Measurements from ENCODE around the gene AP1M2. TPM values are rescaled to one million over a fixed set of nuclear protein-coding genes. Genes with fewer than 3 reads are reported as not detected.

Gene AP1M2
- total RNA-seq = 0.17 TPM in 1 of 2 replicates, not detected in the other

GRCh38 chr19:10587022-10587838, at the start of gene AP1M2:
Gene AP1M2 (minus strand): TSS chr19:10587312. CDS start chr19:10587231, 81 bp downstream.
- DNase-seq = no peak

- DNase-seq = no peak
These were observed 49.3 kb upstream of the AP1M2 start for GRCh38 chr19:10636304-10636972.

- DNase-seq = no peak
These were observed 47.9 kb upstream of the AP1M2 start for GRCh38 chr19:10634963-10635362.

- no peak for DNase-seq
These were observed 47.3 kb upstream of the AP1M2 start for GRCh38 chr19:10634430-10634829.

- peak; percentile 78 for DNase-seq
These were observed 44.8 kb upstream of the AP1M2 start for GRCh38 chr19:10631874-10632273.

- no peak for DNase-seq
These were observed 38.6 kb upstream of the AP1M2 start for GRCh38 chr19:10625762-10626138.

GRCh38 chr19:10625003-10625761, 38.1 kb upstream of the AP1M2 start, which contains the start of gene SLC44A2:
Gene SLC44A2 (plus strand): TSS chr19:10625553. CDS start chr19:10625634, 81 bp downstream.
- DNase-seq = peak; percentile 58

GRCh38 chr19:10624585-10624984, 37.5 kb upstream of the AP1M2 start:
- DNase-seq = no peak

GRCh38 chr19:10621966-10622365, 34.9 kb upstream of the AP1M2 start:
- no peak for DNase-seq

GRCh38 chr19:10620786-10621185, 33.7 kb upstream of the AP1M2 start:
- no peak for DNase-seq

- no peak for DNase-seq
These were observed 31.7 kb upstream of the AP1M2 start for GRCh38 chr19:10618846-10619245.

- DNase-seq = no peak
These were observed 30.5 kb upstream of the AP1M2 start for GRCh38 chr19:10617409-10618121.

GRCh38 chr19:10615429-10616023, 28.4 kb upstream of the AP1M2 start:
- no peak for DNase-seq

- peak; percentile 12 for DNase-seq
These were observed 25.5 kb upstream of the AP1M2 start for GRCh38 chr19:10612499-10613119.

GRCh38 chr19:10611907-10612306, 24.8 kb upstream of the AP1M2 start:
- DNase-seq = no peak

- peak; percentile 77 for DNase-seq
These were observed 17.4 kb upstream of the AP1M2 start for GRCh38 chr19:10604460-10604980.

GRCh38 chr19:10603873-10604459, 16.9 kb upstream of the AP1M2 start:
- DNase-seq = peak; percentile 85

GRCh38 chr19:10603084-10603872, 16.2 kb upstream of the AP1M2 start:
- peak; percentile 53 for DNase-seq

GRCh38 chr19:10602330-10603083, 15.4 kb upstream of the AP1M2 start:
- peak; percentile 85 for DNase-seq

All from dermis blood vessel endothelial cell (primary cell).